Occipital lobe (tissue), 2 donors: ENCODE measurements around the gene NEUROG1. TPM values are rescaled to one million over a fixed set of nuclear protein-coding genes. Genes with fewer than 3 reads are reported as not detected.
"Not testable (repeated sequence)": the region's sequence is repeated elsewhere in the genome, so short reads cannot be mapped to it uniquely, and the experiment has no call there.

Source experiments
- DNase-seq: peaks from one replicate; lab custom pipeline; 2025; lab: John Stamatoyannopoulos, UW
- total RNA-seq: library from RNA; depleted of rRNA; stranded (reverse); fragments of >200 nt; gene quantifications from one replicate; pipeline ENCODE4 v1.2.3, GENCODE V29; 2014

The NEUROG1 gene
- total RNA-seq, 1 donor from 2014 or later, result 1.1 TPM

GRCh38 chr5:135537745-135538144, 2.0 kb upstream of the NEUROG1 start:
- DNase-seq, result no peak

GRCh38 chr5:135537271-135537670, 1.5 kb upstream of the NEUROG1 start:
- no peak for DNase-seq

- DNase-seq, result no peak
Measured at GRCh38 chr5:135535420-135535819, 344 bp downstream of the NEUROG1 start.

- DNase-seq, result no peak
Measured at GRCh38 chr5:135534609-135535419, 950 bp downstream of the NEUROG1 start.

GRCh38 chr5:135533794-135534193, 2.0 kb downstream of the NEUROG1 start:
- no peak for DNase-seq

GRCh38 chr5:135533334-135533733, 2.4 kb downstream of the NEUROG1 start:
- DNase-seq, result no peak

GRCh38 chr5:135529576-135529975, 6.2 kb downstream of the NEUROG1 start:
- DNase-seq, result not testable (repeated sequence)

- DNase-seq, result no peak
Measured at GRCh38 chr5:135526924-135527323, 8.8 kb downstream of the NEUROG1 start.

GRCh38 chr5:135521964-135522363, 13.8 kb downstream of the NEUROG1 start:
- DNase-seq, result no peak

GRCh38 chr5:135517631-135518030, 18.1 kb downstream of the NEUROG1 start:
- DNase-seq, result no peak

- DNase-seq, result no peak
Measured at GRCh38 chr5:135514116-135514515, 21.6 kb downstream of the NEUROG1 start.

GRCh38 chr5:135511761-135512575, 23.8 kb downstream of the NEUROG1 start:
- DNase-seq, result no peak

GRCh38 chr5:135509995-135510394, 25.8 kb downstream of the NEUROG1 start:
- no peak for DNase-seq

GRCh38 chr5:135508496-135509005, 27.2 kb downstream of the NEUROG1 start:
- no peak for DNase-seq

- DNase-seq, result no peak
Measured at GRCh38 chr5:135505973-135506372, 29.8 kb downstream of the NEUROG1 start.

GRCh38 chr5:135504376-135504775, 31.4 kb downstream of the NEUROG1 start:
- no peak for DNase-seq

GRCh38 chr5:135503871-135504270, 31.9 kb downstream of the NEUROG1 start:
- no peak for DNase-seq

- no peak for DNase-seq
Measured at GRCh38 chr5:135502836-135503520, 32.8 kb downstream of the NEUROG1 start.

- no peak for DNase-seq
Measured at GRCh38 chr5:135501965-135502364, 33.8 kb downstream of the NEUROG1 start.

- DNase-seq, result no peak
Measured at GRCh38 chr5:135498637-135498995, 37.1 kb downstream of the NEUROG1 start.

GRCh38 chr5:135497971-135498636, 37.7 kb downstream of the NEUROG1 start:
- DNase-seq, result peak; percentile 39
